Activated naive CD4-positive, alpha-beta T cell treated with anti-CD3 and anti-CD28 coated beads for 36 hours (primary cell): ENCODE results near the gene ADAMTS12. TPM values are rescaled to one million over a fixed set of nuclear protein-coding genes. Genes with fewer than 3 reads are reported as not detected.

ENCODE experiments used
- CTCF ChIA-PET: fragments of 350-600 bp; sonication (Branson Sonifier 250); formaldehyde crosslinking; loops from one replicate; lab custom pipeline; 2021; ENCODE audit warnings: antibody characterized with exemption; lab: Charles Lee
- DNase-seq: peaks from one replicate; pipeline ENCODE4 v3.0.0-alpha.2; 2020
- H3K27ac Mint-ChIP-seq: one replicate; pipeline ENCODE4 v1.8.0; 2021; ENCODE audit warnings: mild to moderate bottlenecking, mixed read lengths
- H3K27me3 Mint-ChIP-seq: one replicate; pipeline ENCODE4 v1.8.0; 2021; ENCODE audit warnings: low read depth, mixed read lengths
- H3K36me3 Mint-ChIP-seq: one replicate; pipeline ENCODE4 v1.8.0; 2021; ENCODE audit warnings: low read depth, mixed read lengths
- H3K4me1 Mint-ChIP-seq: one replicate; pipeline ENCODE4 v1.8.0; 2021; ENCODE audit warnings: low read depth, mixed read lengths
- H3K4me3 Mint-ChIP-seq: one replicate; pipeline ENCODE4 v1.8.0; 2021; ENCODE audit warnings: mild to moderate bottlenecking, moderate library complexity, mixed read lengths
- H3K9me3 Mint-ChIP-seq: one replicate; pipeline ENCODE4 v1.8.0; 2021; ENCODE audit warnings: mixed read lengths
- intact Hi-C: fragments of 100-400 bp; cut with micrococcal nuclease; formaldehyde crosslinking; loops from one replicate; pipeline ENCODE4 v1.15.1; 2023
- total RNA-seq, 2 experiments: library from RNA; stranded (reverse); gene quantifications; one replicate each; pipeline ENCODE4 v1.2.3, GENCODE V29; 2021

ADAMTS12 gene
- total RNA-seq, 2 experiments from 2014 or later, result not detected

- intact Hi-C loops, result no loop called here
- DNase-seq, result no peak
- no peaks in the 10 kb centered on the region for H3K4me1 Mint-ChIP-seq
- H3K9me3 Mint-ChIP-seq, result no peaks in the 10 kb centered on the region
- H3K4me3 Mint-ChIP-seq, result no peak overlapping the region
- H3K36me3 Mint-ChIP-seq, result no peaks in the 10 kb centered on the region
- CTCF ChIA-PET, result no interaction called here
- H3K27ac Mint-ChIP-seq, result no peak overlapping the region
- no peaks in the 10 kb centered on the region for H3K27me3 Mint-ChIP-seq
Observed at GRCh38 chr5:33793276-33793675, 98.5 kb downstream of the ADAMTS12 start.

GRCh38 chr5:33792559-33792958 lies 99.2 kb downstream of the ADAMTS12 start:
- CTCF ChIA-PET, result no interaction called here
- H3K27ac Mint-ChIP-seq, result no peak overlapping the region
- intact Hi-C loops, result no loop called here
- no peaks in the 10 kb centered on the region for H3K9me3 Mint-ChIP-seq
- H3K27me3 Mint-ChIP-seq, result no peaks in the 10 kb centered on the region
- DNase-seq, result no peak
- no peaks in the 10 kb centered on the region for H3K36me3 Mint-ChIP-seq
- H3K4me1 Mint-ChIP-seq, result no peaks in the 10 kb centered on the region
- H3K4me3 Mint-ChIP-seq, result no peak overlapping the region

- no peaks in the 10 kb centered on the region for H3K27me3 Mint-ChIP-seq
- no peak overlapping the region for H3K27ac Mint-ChIP-seq
- H3K4me1 Mint-ChIP-seq, result no peaks in the 10 kb centered on the region
- intact Hi-C loops, result no loop called here
- DNase-seq, result no peak
- peaks cover 3% of the 10 kb centered on the region for H3K9me3 Mint-ChIP-seq
- no peaks in the 10 kb centered on the region for H3K36me3 Mint-ChIP-seq
- CTCF ChIA-PET, result no interaction called here
- no peak overlapping the region for H3K4me3 Mint-ChIP-seq
Observed at GRCh38 chr5:33789567-33789957, 102.2 kb downstream of the ADAMTS12 start.

GRCh38 chr5:33788922-33789566 lies 102.7 kb downstream of the ADAMTS12 start:
- intact Hi-C loops, result no loop called here

GRCh38 chr5:33785571-33785970 lies 106.2 kb downstream of the ADAMTS12 start:
- no peak for DNase-seq
- peaks cover 5% of the 10 kb centered on the region for H3K9me3 Mint-ChIP-seq
- no peaks in the 10 kb centered on the region for H3K27me3 Mint-ChIP-seq
- CTCF ChIA-PET, result no interaction called here
- no peaks in the 10 kb centered on the region for H3K4me1 Mint-ChIP-seq
- H3K4me3 Mint-ChIP-seq, result no peak overlapping the region
- intact Hi-C loops, result no loop called here
- no peak overlapping the region for H3K27ac Mint-ChIP-seq
- no peaks in the 10 kb centered on the region for H3K36me3 Mint-ChIP-seq

More at GRCh38 chr5:33788922-33789566, 102.7 kb downstream of the ADAMTS12 start:
- Mint-ChIP-seq H3K36me3 (no peaks in the 10 kb centered on the region), H3K4me3 (no peak overlapping the region), H3K27ac (no peak overlapping the region), H3K27me3 (no peaks in the 10 kb centered on the region), H3K9me3 (peaks cover 5% of the 10 kb centered on the region), H3K4me1 (no peaks in the 10 kb centered on the region)
- CTCF ChIA-PET, result no interaction called here
- no peak for DNase-seq

GRCh38 chr5:33781286-33781685 lies 110.5 kb downstream of the ADAMTS12 start:
- DNase-seq, result no peak
- no peak overlapping the region for H3K4me3 Mint-ChIP-seq
- peaks cover 3% of the 10 kb centered on the region for H3K27me3 Mint-ChIP-seq
- intact Hi-C loops, result no loop called here
- peaks cover 5% of the 10 kb centered on the region for H3K9me3 Mint-ChIP-seq
- no peaks in the 10 kb centered on the region for H3K4me1 Mint-ChIP-seq
- CTCF ChIA-PET, result interaction anchor here (0.7 kb wide), 1 partner anchor 26 kb away, joined by 4 read pairs; no protein-coding TSS in a partner anchor
- peaks cover 1% of the 10 kb centered on the region for H3K36me3 Mint-ChIP-seq
- H3K27ac Mint-ChIP-seq, result no peak overlapping the region

- H3K27ac Mint-ChIP-seq, result no peak overlapping the region
- no peak for DNase-seq
- H3K4me1 Mint-ChIP-seq, result no peaks in the 10 kb centered on the region
- intact Hi-C loops, result no loop called here
- CTCF ChIA-PET, result no interaction called here
- peaks cover 1% of the 10 kb centered on the region for H3K36me3 Mint-ChIP-seq
- no peaks in the 10 kb centered on the region for H3K9me3 Mint-ChIP-seq
- peaks cover 3% of the 10 kb centered on the region for H3K27me3 Mint-ChIP-seq
- no peak overlapping the region for H3K4me3 Mint-ChIP-seq
Observed at GRCh38 chr5:33776151-33776660, 115.6 kb downstream of the ADAMTS12 start.

GRCh38 chr5:33774341-33774740 lies 117.4 kb downstream of the ADAMTS12 start:
- Mint-ChIP-seq H3K9me3 (no peaks in the 10 kb centered on the region), H3K36me3 (peaks cover 1% of the 10 kb centered on the region), H3K27me3 (peaks cover 3% of the 10 kb centered on the region), H3K4me3 (no peak overlapping the region), H3K4me1 (no peaks in the 10 kb centered on the region), H3K27ac (no peak overlapping the region)
- DNase-seq, result no peak
- CTCF ChIA-PET, result no interaction called here
- intact Hi-C loops, result no loop called here

- CTCF ChIA-PET, result no interaction called here
Observed at GRCh38 chr5:33772380-33772897, 119.4 kb downstream of the ADAMTS12 start.

GRCh38 chr5:33769968-33770367 lies 121.8 kb downstream of the ADAMTS12 start:
- no peaks in the 10 kb centered on the region for H3K4me1 Mint-ChIP-seq
- H3K4me3 Mint-ChIP-seq, result no peak overlapping the region
- H3K27me3 Mint-ChIP-seq, result peaks cover 3% of the 10 kb centered on the region
- H3K9me3 Mint-ChIP-seq, result no peaks in the 10 kb centered on the region
- CTCF ChIA-PET, result no interaction called here
- intact Hi-C loops, result no loop called here
- no peak overlapping the region for H3K27ac Mint-ChIP-seq
- no peaks in the 10 kb centered on the region for H3K36me3 Mint-ChIP-seq
- no peak for DNase-seq

More at GRCh38 chr5:33772380-33772897, 119.4 kb downstream of the ADAMTS12 start:
- H3K4me3 Mint-ChIP-seq, result no peak overlapping the region
- intact Hi-C loops, result no loop called here
- H3K36me3 Mint-ChIP-seq, result no peaks in the 10 kb centered on the region
- H3K27me3 Mint-ChIP-seq, result peaks cover 5% of the 10 kb centered on the region
- no peaks in the 10 kb centered on the region for H3K4me1 Mint-ChIP-seq
- no peaks in the 10 kb centered on the region for H3K9me3 Mint-ChIP-seq
- no peak for DNase-seq
- H3K27ac Mint-ChIP-seq, result no peak overlapping the region

GRCh38 chr5:33769196-33769595 lies 122.6 kb downstream of the ADAMTS12 start:
- H3K36me3 Mint-ChIP-seq, result no peaks in the 10 kb centered on the region
- no peak overlapping the region for H3K4me3 Mint-ChIP-seq
- no peaks in the 10 kb centered on the region for H3K9me3 Mint-ChIP-seq
- intact Hi-C loops, result no loop called here
- no peak for DNase-seq
- H3K27ac Mint-ChIP-seq, result no peak overlapping the region
- CTCF ChIA-PET, result interaction anchor here (1.1 kb wide), 1 partner anchor 166 kb away, joined by 5 read pairs; no protein-coding TSS in a partner anchor
- peaks cover 3% of the 10 kb centered on the region for H3K27me3 Mint-ChIP-seq
- no peaks in the 10 kb centered on the region for H3K4me1 Mint-ChIP-seq

GRCh38 chr5:33766023-33766422 lies 125.8 kb downstream of the ADAMTS12 start:
- H3K27ac Mint-ChIP-seq, result no peak overlapping the region
- H3K27me3 Mint-ChIP-seq, result peaks cover 3% of the 10 kb centered on the region
- CTCF ChIA-PET, result no interaction called here
- H3K36me3 Mint-ChIP-seq, result no peaks in the 10 kb centered on the region
- H3K4me1 Mint-ChIP-seq, result no peaks in the 10 kb centered on the region
- no peak for DNase-seq
- no peaks in the 10 kb centered on the region for H3K9me3 Mint-ChIP-seq
- intact Hi-C loops, result no loop called here
- no peak overlapping the region for H3K4me3 Mint-ChIP-seq

GRCh38 chr5:33764786-33765185 lies 127.0 kb downstream of the ADAMTS12 start:
- Mint-ChIP-seq H3K9me3 (no peaks in the 10 kb centered on the region), H3K4me3 (no peak overlapping the region), H3K4me1 (no peaks in the 10 kb centered on the region), H3K27ac (no peak overlapping the region), H3K27me3 (peaks cover 3% of the 10 kb centered on the region), H3K36me3 (no peaks in the 10 kb centered on the region)
- intact Hi-C loops, result no loop called here
- DNase-seq, result no peak
- CTCF ChIA-PET, result no interaction called here
